GM18520 (cell line): Measurements from ENCODE around the gene SPTBN4.
"Not testable (repeated sequence)": the region's sequence is repeated elsewhere in the genome, so short reads cannot be mapped to it uniquely, and the experiment has no call there.

Source experiments
- ATAC-seq: cut with Tn5 transposase; IDR thresholded peaks from one replicate; pipeline ENCODE4 v1.9.1; 2021; ENCODE audit not compliant: unreplicated experiment

Gene SPTBN4

DNA sequence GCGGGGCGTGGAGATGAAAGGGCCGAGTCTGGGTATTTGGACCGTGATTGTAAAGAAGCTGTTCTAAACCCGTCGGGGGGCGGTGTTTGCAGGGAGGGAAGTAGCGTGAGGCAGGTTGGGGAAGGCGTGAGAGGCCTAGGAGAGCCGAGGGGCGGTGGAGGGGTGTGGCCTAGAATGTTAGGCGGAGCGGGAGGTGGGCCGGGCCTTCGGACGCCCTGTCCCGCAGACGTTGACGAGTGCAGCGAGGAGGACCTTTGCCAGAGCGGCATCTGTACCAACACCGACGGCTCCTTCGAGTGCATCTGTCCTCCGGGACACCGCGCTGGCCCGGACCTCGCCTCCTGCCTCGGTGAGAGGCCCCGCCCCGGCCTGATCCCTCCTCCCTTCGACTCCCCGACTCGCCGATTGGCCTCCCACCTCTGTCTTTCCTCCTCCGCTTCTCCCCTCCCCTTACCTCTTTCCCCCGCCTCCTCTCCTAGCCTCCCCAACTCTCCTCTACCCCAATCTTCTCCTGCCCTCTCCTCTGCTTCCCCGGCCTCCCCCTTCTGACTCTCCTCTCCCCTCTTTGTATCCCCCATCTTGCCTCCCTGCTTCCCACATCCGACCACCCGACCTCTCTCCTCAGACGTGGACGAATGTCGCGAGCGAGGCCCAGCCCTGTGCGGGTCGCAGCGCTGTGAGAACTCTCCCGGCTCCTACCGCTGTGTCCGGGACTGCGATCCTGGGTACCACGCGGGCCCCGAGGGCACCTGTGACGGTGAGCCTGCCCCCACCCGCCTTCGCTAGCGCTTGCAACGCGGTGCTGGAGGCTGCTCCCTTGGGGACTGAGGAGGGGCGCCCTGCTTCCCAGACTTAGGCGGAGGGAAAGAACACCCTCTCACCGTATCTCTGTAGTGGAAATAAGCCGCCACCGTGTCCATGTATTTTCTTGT, 147.2 kb downstream of the SPTBN4 start:
- ATAC-seq: peak; percentile 25

DNA sequence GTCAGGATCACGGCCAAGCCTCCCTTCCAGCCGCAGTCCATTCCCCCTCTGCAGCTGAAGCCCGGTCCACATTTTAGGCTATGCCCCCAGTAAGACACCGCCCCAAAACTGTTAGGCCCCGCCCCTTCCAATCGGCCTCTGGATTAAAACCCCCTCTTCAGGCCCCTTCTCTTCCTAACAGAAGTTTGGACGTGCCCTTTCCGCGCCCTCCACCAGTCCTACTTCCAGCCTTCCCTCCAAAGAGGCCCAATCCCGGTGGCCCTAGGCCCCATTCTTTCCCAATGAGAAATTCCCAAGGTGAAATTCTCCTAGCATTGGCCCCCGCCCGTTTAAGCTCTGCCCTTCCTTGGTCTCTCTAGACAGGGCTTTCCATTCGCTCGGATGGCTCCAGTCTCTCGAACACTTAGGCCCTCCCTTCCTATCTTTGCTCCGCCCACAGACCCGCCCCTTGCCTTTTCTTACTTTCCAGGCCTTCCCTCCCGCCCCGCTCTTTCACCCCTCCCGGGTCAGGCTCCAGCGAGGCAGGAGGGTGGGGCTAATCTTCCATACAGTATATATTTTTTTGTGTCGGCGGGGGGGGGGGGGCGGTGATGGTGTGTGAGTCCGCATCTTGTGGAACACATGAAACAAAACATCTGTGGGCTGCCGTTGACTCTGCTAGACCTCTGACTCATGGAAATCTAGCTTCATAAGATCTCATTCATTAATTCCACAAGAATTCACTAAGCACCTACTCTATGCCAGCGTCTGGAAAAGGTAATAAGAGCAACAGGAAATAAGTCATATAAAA, 148.0 kb downstream of the SPTBN4 start:
- ATAC-seq: no peak

DNA sequence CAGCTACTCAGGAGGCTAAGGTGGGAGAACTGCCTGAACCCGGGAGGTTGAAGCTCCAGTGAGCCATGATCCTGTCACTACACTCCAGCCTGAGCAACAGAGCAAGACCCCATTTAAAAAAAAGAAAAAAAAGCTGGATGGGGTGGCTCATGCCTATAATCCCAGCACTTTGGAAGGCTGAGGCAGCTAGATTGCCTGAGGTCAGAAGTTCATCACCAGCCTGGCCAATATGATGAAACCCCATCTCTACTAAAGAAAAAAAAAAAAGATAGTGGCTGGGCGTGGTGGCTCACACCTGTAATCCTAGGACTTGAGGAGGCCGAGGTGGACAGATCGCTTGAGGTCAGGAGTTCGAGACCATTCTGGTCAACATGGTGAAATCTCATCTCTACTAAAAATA, 149.4 kb downstream of the SPTBN4 start:
- no peak for ATAC-seq

DNA sequence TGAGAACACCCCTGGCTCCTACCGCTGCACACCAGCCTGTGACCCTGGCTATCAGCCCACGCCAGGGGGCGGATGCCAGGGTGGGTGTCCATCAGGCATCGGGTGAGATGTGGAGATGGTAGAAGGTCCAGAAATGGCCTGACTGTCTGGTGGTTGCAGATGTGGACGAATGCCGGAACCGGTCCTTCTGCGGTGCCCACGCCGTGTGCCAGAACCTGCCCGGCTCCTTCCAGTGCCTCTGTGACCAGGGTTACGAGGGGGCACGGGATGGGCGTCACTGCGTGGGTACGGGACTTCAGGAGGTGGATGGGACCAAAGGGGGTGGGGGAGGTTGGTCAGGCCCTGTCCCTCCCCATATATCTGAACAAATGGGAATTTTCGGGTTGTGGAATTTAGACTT, 150.1 kb downstream of the SPTBN4 start:
- no peak for ATAC-seq

DNA sequence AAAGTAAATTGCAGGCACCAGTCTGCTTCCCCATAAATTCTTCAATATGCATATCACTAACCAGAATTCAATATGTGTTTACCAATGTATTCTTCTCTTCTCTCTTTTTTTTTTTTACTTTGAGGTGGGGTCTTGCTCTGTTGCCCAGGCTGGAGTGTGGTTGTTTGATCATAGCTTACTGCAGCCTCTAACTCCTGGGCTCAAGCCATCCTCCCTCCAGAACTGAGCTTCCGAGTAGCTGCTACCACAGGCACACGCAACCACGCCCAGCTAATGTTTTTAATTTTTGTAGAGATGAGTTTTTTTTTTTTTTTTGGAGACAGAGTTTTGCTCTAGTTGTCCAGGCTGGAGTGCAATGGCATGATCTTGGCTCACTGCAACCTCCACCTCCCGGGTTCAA, 151.2 kb downstream of the SPTBN4 start:
- ATAC-seq: no peak

DNA sequence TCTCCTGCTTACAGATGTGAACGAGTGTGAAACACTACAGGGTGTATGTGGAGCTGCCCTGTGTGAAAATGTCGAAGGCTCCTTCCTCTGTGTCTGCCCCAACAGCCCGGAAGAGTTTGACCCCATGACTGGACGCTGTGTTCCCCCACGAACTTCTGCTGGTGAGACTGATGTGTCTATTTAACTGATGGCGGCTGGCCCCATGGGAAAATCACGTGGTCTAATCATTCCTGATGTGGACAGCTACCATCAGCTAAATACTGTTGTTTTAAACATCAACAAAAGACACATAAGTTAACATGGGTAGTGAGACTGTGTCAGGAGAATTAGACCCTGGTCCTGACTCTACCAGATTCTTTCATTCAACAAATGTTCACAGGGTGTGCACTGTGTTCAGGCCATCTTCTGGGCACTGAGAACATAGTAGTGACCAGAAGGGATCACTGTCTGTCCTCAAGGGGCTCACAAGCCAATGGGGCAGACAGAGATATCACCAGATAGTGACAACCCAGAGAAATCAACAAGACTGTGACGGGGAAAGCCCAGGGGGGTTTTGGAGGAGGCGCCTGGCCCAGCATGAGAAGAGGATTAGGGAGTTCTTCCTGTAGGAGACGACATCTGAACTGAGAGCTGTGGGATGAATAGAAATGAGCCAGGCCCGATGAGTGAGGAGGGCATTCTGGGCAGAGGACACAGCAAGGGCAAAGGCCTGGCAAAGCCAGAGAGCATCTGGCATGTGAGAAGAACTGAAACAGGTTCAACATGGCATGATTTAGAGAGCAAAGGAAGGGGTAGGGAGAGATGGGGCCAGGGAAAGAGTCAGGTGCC, 152.7 kb downstream of the SPTBN4 start:
- ATAC-seq: no peak

DNA sequence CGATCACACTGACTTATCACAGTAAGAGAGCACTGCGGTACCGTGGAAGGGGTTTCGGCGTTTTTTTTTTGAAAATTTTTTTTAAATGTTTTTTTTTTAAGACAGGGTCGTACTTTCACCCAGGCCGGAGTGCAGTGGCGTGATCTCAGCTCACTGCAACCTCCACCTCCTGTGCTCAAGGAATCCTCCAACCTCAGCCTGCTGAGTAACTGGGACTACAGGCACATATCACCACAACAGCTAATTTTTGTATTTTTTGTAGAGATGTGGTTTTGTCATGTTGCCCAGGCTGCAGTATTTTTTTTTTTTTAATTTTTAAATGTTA, 153.3 kb downstream of the SPTBN4 start:
- ATAC-seq: no peak

DNA sequence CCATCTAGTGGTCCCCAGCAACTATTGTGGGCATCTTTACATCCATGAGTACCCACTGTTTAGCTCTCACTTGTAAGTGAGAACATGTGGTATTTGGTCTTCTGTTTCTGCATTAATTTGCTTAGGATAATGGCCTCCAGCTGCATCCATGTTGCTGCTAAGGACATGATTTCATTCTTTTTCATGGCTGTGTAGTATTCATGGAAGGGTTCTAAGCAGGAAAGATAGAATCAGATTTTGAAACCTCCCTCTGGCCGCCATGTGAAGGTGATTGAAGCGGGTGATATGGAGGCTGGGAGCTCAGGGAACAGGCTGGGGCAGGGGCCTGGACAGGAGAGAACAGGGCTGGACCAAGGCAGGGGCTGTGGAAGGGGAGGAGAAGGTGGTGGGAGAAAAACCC, 154.5 kb downstream of the SPTBN4 start:
- ATAC-seq: no peak

DNA sequence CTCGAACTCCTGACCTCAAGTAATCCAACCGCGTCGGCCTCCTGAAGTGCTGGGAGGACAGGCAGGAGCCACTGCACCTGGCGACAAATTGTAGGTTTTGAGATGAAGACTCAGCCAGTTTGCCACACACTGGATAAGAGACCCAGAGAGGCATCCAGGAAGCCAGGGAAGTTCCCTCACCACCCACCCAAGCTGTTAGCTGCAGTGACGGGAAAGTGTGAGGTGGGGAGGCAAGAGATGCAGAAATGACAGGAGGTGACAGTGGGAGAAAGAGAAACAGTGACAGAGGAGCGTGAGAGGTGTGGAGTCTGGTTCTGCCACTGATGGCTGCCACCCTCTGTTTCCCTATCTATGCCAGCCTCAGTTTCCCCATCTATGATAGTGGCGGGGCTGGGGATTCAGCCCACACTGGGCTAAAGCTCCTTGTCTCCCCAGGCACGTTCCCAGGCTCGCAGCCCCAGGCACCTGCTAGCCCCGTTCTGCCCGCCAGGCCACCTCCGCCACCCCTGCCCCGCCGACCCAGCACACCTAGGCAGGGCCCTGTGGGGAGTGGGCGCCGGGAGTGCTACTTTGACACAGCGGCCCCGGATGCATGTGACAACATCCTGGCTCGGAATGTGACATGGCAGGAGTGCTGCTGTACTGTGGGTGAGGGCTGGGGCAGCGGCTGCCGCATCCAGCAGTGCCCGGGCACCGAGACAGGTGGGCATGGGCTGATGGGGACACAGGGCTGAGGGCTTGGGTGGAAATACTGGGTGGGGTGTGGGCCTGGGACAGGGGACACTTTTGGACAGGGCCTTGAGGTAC, 155.4 kb downstream of the SPTBN4 start:
- no peak for ATAC-seq

DNA sequence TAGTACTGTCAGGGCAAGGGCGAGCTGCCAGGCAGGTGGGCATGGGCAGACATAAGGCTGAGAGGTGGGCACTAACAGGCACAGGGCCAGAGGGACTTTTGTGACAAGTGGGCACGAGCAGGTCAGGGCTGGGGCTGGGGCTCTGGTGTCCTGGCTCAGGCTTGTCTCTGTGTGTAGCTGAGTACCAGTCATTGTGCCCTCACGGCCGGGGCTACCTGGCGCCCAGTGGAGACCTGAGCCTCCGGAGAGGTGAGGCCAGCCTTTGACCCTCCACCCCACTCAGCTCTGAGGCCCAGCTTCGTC, 155.9 kb downstream of the SPTBN4 start:
- no peak for ATAC-seq

DNA sequence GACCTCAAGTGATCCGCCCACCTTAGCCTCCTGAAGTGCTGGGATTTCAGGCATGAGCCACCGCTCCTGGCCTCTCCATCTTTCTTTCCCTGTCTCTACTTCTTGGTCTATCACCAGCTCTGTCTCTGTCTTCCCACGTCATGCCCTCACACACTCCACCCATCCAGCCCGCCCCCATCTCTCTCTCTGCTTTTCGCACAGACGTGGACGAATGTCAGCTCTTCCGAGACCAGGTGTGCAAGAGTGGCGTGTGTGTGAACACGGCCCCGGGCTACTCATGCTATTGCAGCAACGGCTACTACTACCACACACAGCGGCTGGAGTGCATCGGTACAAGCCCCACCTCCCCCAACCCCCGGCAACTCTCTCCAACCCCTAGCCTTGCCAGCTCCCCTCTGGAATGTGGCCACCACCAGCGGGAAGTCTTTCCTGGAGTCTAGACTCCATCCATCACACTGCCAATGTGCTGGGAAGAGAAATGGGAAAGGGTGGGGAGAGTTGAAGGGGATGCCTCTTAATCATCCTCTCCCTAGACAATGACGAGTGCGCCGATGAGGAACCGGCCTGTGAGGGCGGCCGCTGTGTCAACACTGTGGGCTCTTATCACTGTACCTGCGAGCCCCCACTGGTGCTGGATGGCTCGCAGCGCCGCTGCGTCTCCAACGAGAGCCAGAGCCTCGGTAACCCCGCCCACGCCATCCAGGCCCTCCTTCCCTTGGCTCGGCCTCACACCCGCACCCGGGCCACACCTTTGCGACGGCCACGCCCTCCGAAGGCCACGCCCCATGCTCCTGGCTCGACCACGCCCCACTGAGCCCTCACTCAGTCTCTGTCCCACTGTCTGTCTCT, 156.8 kb downstream of the SPTBN4 start:
- ATAC-seq: no peak

DNA sequence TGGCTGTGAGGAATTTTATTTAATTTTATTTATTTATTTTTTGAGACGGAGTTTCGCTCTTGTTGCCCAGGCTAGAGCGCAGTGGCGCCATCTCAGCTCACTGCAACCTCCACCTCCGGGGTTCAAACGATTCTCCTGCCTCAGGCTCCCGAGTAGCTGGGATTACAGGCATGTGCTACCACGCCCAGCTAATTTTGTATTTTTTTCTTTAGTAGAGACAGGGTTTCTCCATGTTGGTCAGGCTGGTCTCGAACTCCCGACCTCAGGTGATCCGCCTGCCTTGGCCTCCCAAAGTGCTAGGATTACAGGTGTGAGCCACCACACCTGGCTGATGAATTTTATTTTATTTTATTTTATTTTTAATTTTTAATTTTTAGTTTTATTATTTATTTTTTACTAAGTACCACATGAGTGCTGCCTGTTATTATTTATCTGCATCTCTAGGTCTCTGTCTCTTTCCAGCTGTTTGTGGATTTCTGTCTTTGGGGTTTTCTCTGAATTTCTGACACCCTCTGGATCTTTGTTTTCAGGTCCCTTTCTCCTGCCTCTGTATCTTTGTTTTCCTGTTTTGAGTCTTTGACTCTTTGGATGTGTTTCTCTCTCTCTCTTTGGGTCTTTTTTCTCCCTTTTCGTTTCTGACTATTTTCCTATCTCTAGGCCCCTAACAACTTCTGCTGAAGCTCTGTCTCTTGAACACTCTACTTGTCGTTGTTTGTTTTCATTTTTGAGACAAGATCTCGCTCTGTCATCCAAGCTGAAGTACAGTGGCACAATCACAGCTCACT, 157.8 kb downstream of the SPTBN4 start:
- not testable (repeated sequence) for ATAC-seq

DNA sequence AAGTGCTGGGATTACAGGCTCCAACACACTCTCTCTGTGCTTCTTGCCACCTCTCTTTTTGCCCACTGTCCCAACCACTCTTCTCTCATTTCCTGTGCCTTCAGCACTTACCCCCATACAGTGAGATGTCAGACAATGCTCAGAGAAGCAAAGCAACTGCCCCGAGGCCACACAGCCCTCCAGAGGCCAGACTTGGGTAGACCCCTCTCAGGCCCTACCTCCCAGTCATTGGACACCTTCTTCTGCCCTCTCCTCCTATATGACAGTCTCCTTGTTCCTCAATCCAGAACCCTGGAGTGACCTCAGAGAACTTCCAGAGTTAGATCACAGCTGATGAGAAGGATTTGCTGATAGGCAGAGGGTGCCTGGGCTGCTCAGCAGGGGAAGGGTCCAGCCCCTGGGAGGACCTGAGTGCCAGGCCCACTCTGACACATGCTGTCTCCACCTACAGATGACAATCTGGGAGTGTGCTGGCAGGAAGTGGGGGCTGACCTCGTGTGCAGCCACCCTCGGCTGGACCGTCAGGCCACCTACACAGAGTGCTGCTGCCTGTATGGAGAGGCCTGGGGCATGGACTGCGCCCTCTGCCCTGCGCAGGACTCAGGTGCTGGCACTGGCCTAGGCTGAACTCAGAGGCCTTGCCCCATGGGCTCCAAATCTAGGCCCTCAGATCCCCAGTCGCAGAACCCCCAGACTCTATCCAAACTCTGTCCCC, 158.8 kb downstream of the SPTBN4 start:
- ATAC-seq: no peak
